Smooth muscle cell (in vitro differentiated cells): ENCODE measurements around the gene CPED1. TPM values are rescaled to one million over a fixed set of nuclear protein-coding genes. Genes with fewer than 3 reads are reported as not detected.
A peak's percentile ranks its signal among the peaks of the same experiment; 100 is the strongest.

Source experiments
- DNase-seq: peaks from one replicate; lab custom pipeline; 2025; ENCODE audit not compliant: unreplicated experiment; lab: John Stamatoyannopoulos, UW
- H2AFZ ChIP-seq: fragments of 200-600 bp; sonication (generic); 2 replicates; pipeline ENCODE4 v1.6.0; 2016; ENCODE audit warnings: antibody characterized with exemption, low read depth, mild to moderate bottlenecking
- H3F3A ChIP-seq: fragments of 200-600 bp; sonication (generic); 2 replicates; pipeline ENCODE4 v1.6.0; 2017; ENCODE audit warnings: antibody characterized with exemption, low read depth
- H3K27ac ChIP-seq: fragments of 200-600 bp; sonication (generic); 2 replicates; pipeline ENCODE4 v1.5.1; 2016; ENCODE audit warnings: low read depth, mild to moderate bottlenecking
- H3K27me3 ChIP-seq: fragments of 200-600 bp; sonication (generic); 2 replicates; pipeline ENCODE4 v1.6.1; 2016; ENCODE audit warnings: low read depth, mild to moderate bottlenecking
- H3K36me3 ChIP-seq: fragments of 200-600 bp; sonication (generic); 2 replicates; pipeline ENCODE4 v1.5.1; 2016; ENCODE audit warnings: low read depth
- H3K4me1 ChIP-seq: fragments of 200-600 bp; sonication (generic); 2 replicates; pipeline ENCODE4 v1.5.1; 2016; ENCODE audit warnings: low read depth
- H3K4me2 ChIP-seq: fragments of 200-600 bp; sonication (generic); 2 replicates; pipeline ENCODE4 v1.6.0; 2016; ENCODE audit warnings: mild to moderate bottlenecking
- H3K4me3 ChIP-seq: fragments of 200-600 bp; sonication (generic); 2 replicates; pipeline ENCODE4 v1.5.1; 2016; ENCODE audit warnings: mild to moderate bottlenecking
- H3K79me2 ChIP-seq: fragments of 200-600 bp; sonication (generic); 2 replicates; pipeline ENCODE4 v1.6.0; 2016; ENCODE audit warnings: low read depth, mild to moderate bottlenecking
- H3K9ac ChIP-seq: fragments of 200-600 bp; sonication (generic); 2 replicates; pipeline ENCODE4 v1.6.0; 2016; ENCODE audit warnings: low read depth
- H3K9me3 ChIP-seq: fragments of 200-600 bp; sonication (generic); replicated peaks from 2 replicates; pipeline ENCODE4 v1.5.1; 2016; ENCODE audit warnings: low read depth
- H4K20me1 ChIP-seq: fragments of 200-600 bp; sonication (generic); 2 replicates; pipeline ENCODE4 v1.6.0; 2016; ENCODE audit warnings: low read depth
- WGBS: methylation state at CpG from one replicate; pipeline ENCODE4 v1.1.7; 2016; ENCODE audit warnings: low lambda C conversion rate; 5-methylcytosine and 5-hydroxymethylcytosine counted together
- polyA plus RNA-seq: library from polyadenylated mRNA; unstranded; fragments of >200 nt; fragmentation: Nextera tagmentation; extraction: Ambion mirVana; gene quantifications from 2 replicates; pipeline ENCODE4 v1.2.1, GENCODE V29; 2016
- total RNA-seq: library from RNA; depleted of rRNA; stranded (reverse); fragments of >200 nt; gene quantifications from 2 replicates; pipeline ENCODE4 v1.2.3, GENCODE V29; 2014
- TF ChIP-seq, protein P1 (sequence below): fragments of 200-600 bp; sonication (generic); IDR thresholded peaks from 2 replicates; pipeline ENCODE4 v1.5.1; 2017; ENCODE audit warnings: borderline replicate concordance, mild to moderate bottlenecking, antibody characterized with exemption; ENCODE audit not compliant: insufficient read depth, poor library complexity, severe bottlenecking

Gene CPED1
- total and polyA plus RNA-seq, 2 experiments from 2014 or later, result 9.5 to 12.9 TPM

DNA sequence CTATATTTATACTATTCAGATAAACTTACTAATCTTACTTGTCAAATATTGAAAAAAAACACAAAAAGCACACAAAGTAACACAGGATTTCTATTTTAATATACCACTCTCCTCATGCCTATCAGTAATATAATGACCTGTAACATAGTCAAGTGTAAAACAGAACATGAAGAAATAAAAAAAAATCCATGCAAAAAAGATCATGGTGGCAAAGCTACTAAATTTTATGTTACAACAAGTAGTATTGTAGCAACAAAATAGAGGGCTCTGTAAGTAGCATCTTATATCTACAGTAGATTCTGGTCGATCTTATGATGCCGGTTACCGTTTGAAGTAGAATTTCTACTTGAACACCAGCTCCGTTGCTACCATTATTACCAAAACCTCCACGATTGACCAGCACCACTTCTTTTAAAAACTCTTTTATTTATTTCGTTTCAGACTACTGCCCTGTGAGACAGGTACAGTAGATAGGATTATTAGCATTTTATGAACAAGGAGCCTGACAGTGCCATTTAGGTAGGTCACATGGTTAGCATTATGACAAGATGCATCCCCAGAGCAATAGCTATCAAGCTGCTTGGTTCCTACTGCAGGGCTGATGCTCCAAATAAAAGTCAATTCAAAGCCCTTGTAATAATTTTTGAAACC lies 2.1 kb downstream of the CPED1 start:
- H3K36me3 ChIP-seq, result no peaks in the 10 kb centered on the region
- no peaks in the 10 kb centered on the region for H3K27me3 ChIP-seq
- 86% methylated on average over 6 of the region's 6 CpGs for WGBS
- H3F3A ChIP-seq, result peaks cover 18% of the 10 kb centered on the region
- H3K9me3 ChIP-seq, result no peaks in the 10 kb centered on the region
- peak overlapping the region; percentile 26 for H2AFZ ChIP-seq
- peak overlapping the region; percentile 91 for H3K4me2 ChIP-seq
- H4K20me1 ChIP-seq, result no peaks in the 10 kb centered on the region
- peak overlapping the region; percentile 78 for H3K9ac ChIP-seq
- TF ChIP-seq, protein P1, sequence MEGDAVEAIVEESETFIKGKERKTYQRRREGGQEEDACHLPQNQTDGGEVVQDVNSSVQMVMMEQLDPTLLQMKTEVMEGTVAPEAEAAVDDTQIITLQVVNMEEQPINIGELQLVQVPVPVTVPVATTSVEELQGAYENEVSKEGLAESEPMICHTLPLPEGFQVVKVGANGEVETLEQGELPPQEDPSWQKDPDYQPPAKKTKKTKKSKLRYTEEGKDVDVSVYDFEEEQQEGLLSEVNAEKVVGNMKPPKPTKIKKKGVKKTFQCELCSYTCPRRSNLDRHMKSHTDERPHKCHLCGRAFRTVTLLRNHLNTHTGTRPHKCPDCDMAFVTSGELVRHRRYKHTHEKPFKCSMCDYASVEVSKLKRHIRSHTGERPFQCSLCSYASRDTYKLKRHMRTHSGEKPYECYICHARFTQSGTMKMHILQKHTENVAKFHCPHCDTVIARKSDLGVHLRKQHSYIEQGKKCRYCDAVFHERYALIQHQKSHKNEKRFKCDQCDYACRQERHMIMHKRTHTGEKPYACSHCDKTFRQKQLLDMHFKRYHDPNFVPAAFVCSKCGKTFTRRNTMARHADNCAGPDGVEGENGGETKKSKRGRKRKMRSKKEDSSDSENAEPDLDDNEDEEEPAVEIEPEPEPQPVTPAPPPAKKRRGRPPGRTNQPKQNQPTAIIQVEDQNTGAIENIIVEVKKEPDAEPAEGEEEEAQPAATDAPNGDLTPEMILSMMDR, result no peak
- peaks cover 11% of the 10 kb centered on the region for H3K4me1 ChIP-seq
- peak overlapping the region; percentile 59 for H3K4me3 ChIP-seq
- H3K27ac ChIP-seq, result peak overlapping the region; percentile 90
- DNase-seq, result no peak
- H3K79me2 ChIP-seq, result peaks cover 36% of the 10 kb centered on the region

DNA sequence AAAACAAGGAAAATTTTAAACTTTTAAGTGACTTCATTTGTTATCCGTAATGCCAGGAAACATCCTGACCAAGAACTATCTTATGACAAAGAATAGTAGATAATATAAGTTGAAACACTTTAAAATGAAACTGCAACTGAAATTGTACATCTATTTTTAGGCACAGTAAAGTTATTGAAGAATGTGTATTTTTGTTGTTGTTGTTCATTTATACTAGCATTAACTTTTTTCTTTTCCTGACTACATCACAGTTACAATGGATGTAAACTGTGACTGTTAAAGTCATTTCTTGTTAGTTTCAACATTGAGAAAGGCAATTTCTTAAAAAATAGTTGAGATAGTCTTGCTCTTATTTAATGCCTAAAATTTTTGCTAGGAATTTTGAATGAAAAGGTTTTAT lies 2.6 kb downstream of the CPED1 start:
- no peaks in the 10 kb centered on the region for H3K9me3 ChIP-seq
- H3K36me3 ChIP-seq, result no peaks in the 10 kb centered on the region
- no peaks in the 10 kb centered on the region for H3K27me3 ChIP-seq
- no peaks in the 10 kb centered on the region for H4K20me1 ChIP-seq
- peaks cover 18% of the 10 kb centered on the region for H3F3A ChIP-seq
- H3K4me2 ChIP-seq, result peak overlapping the region; percentile 91
- H3K9ac ChIP-seq, result peak overlapping the region; percentile 61
- TF ChIP-seq, protein P1, result no peak
- DNase-seq, result no peak
- peaks cover 11% of the 10 kb centered on the region for H3K4me1 ChIP-seq
- 80% methylated on average over 1 of the region's 1 CpG for WGBS
- H3K79me2 ChIP-seq, result peaks cover 39% of the 10 kb centered on the region
- H3K27ac ChIP-seq, result peak overlapping the region; percentile 90
- peak overlapping the region; percentile 59 for H3K4me3 ChIP-seq
- peak overlapping the region; percentile 26 for H2AFZ ChIP-seq

DNA sequence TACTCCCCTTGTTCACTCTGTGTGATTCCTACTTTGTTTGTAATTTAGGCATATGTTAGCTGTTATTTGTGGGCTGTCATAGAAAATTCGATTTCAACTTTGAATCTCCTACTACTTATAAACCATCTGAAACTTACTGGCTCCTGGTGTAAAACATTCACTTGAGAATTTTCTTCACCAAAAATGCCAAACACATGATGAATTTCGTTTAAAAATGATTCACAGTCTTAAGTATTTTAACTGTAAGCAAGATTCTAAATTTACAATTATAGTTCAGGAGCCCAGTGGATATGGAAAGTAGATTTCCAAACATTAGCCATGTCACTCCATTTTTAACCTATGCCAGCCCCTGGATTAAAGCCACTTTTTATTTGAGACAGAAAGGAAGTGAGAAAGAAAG lies 3.1 kb downstream of the CPED1 start:
- TF ChIP-seq, protein P1, result no peak
- Histone ChIP-seq H3K4me1 (peaks cover 11% of the 10 kb centered on the region), H3K4me2 (peak overlapping the region; percentile 91), H3F3A (peaks cover 18% of the 10 kb centered on the region), H4K20me1 (no peaks in the 10 kb centered on the region), H3K27me3 (no peaks in the 10 kb centered on the region), H3K36me3 (no peaks in the 10 kb centered on the region), H3K4me3 (peak overlapping the region; percentile 59), H3K79me2 (peaks cover 39% of the 10 kb centered on the region), H3K27ac (peak overlapping the region; percentile 90), H3K9ac (peak overlapping the region; percentile 61), H2AFZ (peak overlapping the region; percentile 26), H3K9me3 (no peaks in the 10 kb centered on the region)
- DNase-seq, result no peak
- 32% methylated on average over 2 of the region's 2 CpGs for WGBS
